NAMALWA (cell line): ENCODE data around the gene GJD2.
A peak's percentile ranks its signal among the peaks of the same experiment; 100 is the strongest.

Experiments used
- DNase-seq: peaks from one replicate; pipeline ENCODE4 v3.0.0-alpha.2; 2015; ENCODE audit warnings: low spot score

GJD2 gene

GRCh38 chr15:34724481-34724880 lies 30.3 kb downstream of the GJD2 start:
- DNase-seq: no peak

- no peak for DNase-seq
These were observed 32.4 kb downstream of the GJD2 start for GRCh38 chr15:34722439-34722836.

- no peak for DNase-seq
These were observed 32.9 kb downstream of the GJD2 start for GRCh38 chr15:34721802-34722438.

GRCh38 chr15:34721157-34721801 lies 33.5 kb downstream of the GJD2 start:
- no peak for DNase-seq

- no peak for DNase-seq
These were observed 35.1 kb downstream of the GJD2 start for GRCh38 chr15:34719695-34720094.

GRCh38 chr15:34718681-34719665 lies 35.8 kb downstream of the GJD2 start:
- DNase-seq: no peak

GRCh38 chr15:34717729-34718128 lies 37.1 kb downstream of the GJD2 start:
- DNase-seq: no peak

GRCh38 chr15:34716111-34716510 lies 38.7 kb downstream of the GJD2 start:
- DNase-seq: no peak

GRCh38 chr15:34714476-34715121 lies 40.2 kb downstream of the GJD2 start:
- no peak for DNase-seq

GRCh38 chr15:34713635-34714034 lies 41.2 kb downstream of the GJD2 start:
- no peak for DNase-seq

GRCh38 chr15:34709866-34710265 lies 44.9 kb downstream of the GJD2 start:
- no peak for DNase-seq

- peak; percentile 56 for DNase-seq
These were observed 46.4 kb downstream of the GJD2 start for GRCh38 chr15:34708422-34708821.

GRCh38 chr15:34701536-34701935 lies 53.3 kb downstream of the GJD2 start:
- DNase-seq: no peak
